Neural progenitor cell (in vitro differentiated cells): ENCODE results near the gene MANSC4. TPM values are rescaled to one million over a fixed set of nuclear protein-coding genes. Genes with fewer than 3 reads are reported as not detected.

Experiments
- DNase-seq: peaks from one replicate; pipeline ENCODE4 v3.0.0-alpha.2; 2016; ENCODE audit warnings: low spot score
- H2AFZ ChIP-seq: fragments of 200-600 bp; sonication (generic); replicated peaks from 2 replicates; pipeline ENCODE4 v1.6.1; 2016; ENCODE audit warnings: antibody characterized with exemption
- H3F3A ChIP-seq: fragments of 200-600 bp; sonication (generic); 2 replicates; pipeline ENCODE4 v1.6.1; 2016; ENCODE audit warnings: antibody characterized with exemption, low read depth
- H3K27ac ChIP-seq: fragments of 200-600 bp; sonication (generic); 2 replicates; pipeline ENCODE4 v1.5.1; 2016; ENCODE audit warnings: mild to moderate bottlenecking
- H3K27me3 ChIP-seq: fragments of 200-600 bp; sonication (generic); 2 replicates; pipeline ENCODE4 v1.6.1; 2016; ENCODE audit warnings: mild to moderate bottlenecking, moderate library complexity
- H3K36me3 ChIP-seq: fragments of 200-600 bp; sonication (generic); 2 replicates; pipeline ENCODE4 v1.5.1; 2016
- H3K4me1 ChIP-seq: fragments of 200-600 bp; sonication (generic); 2 replicates; pipeline ENCODE4 v1.6.1; 2016; ENCODE audit warnings: mixed run types
- H3K4me2 ChIP-seq: fragments of 200-600 bp; sonication (generic); 2 replicates; pipeline ENCODE4 v1.6.1; 2016
- H3K4me3 ChIP-seq: fragments of 200-600 bp; sonication (generic); 2 replicates; pipeline ENCODE4 v1.5.1; 2016
- H3K79me2 ChIP-seq: fragments of 200-600 bp; sonication (generic); 2 replicates; pipeline ENCODE4 v1.6.1; 2016; ENCODE audit warnings: low read depth
- H3K9ac ChIP-seq: fragments of 200-600 bp; sonication (generic); 2 replicates; pipeline ENCODE4 v1.6.1; 2016
- H3K9me3 ChIP-seq: fragments of 200-600 bp; sonication (generic); 2 replicates; pipeline ENCODE4 v1.5.1; 2016; ENCODE audit warnings: low read depth
- H4K20me1 ChIP-seq: fragments of 200-600 bp; sonication (generic); 2 replicates; pipeline ENCODE4 v1.6.1; 2016; ENCODE audit warnings: low read depth
- H3K27ac Mint-ChIP-seq: 3 replicates; pipeline ENCODE4 v1.8.0; 2021; ENCODE audit warnings: mixed read lengths
- H3K27me3 Mint-ChIP-seq: 2 replicates; pipeline ENCODE4 v1.8.0; 2022; ENCODE audit warnings: low read depth, mild to moderate bottlenecking, inconsistent platforms, moderate library complexity, mixed read lengths; ENCODE audit not compliant: insufficient read depth
- H3K36me3 Mint-ChIP-seq: 3 replicates; pipeline ENCODE4 v1.8.0; 2021; ENCODE audit warnings: mixed read lengths
- H3K4me1 Mint-ChIP-seq: 3 replicates; pipeline ENCODE4 v1.8.0; 2021; ENCODE audit warnings: mixed read lengths
- H3K4me3 Mint-ChIP-seq: 3 replicates; pipeline ENCODE4 v1.8.0; 2021; ENCODE audit warnings: mild to moderate bottlenecking, moderate library complexity, mixed read lengths
- H3K9me3 Mint-ChIP-seq: 3 replicates; pipeline ENCODE4 v1.8.0; 2020; ENCODE audit warnings: mixed read lengths
- CTCF ChIP-seq: fragments of 200-600 bp; sonication (generic); IDR thresholded peaks from 2 replicates; pipeline ENCODE4 v1.5.1; 2017; ENCODE audit warnings: antibody characterized with exemption, mild to moderate bottlenecking
- EZH2 ChIP-seq: fragments of 200-600 bp; sonication (generic); IDR thresholded peaks from 2 replicates; pipeline ENCODE4 v1.6.1; 2017; ENCODE audit warnings: antibody characterized with exemption, mild to moderate bottlenecking, moderate library complexity
- EZH2phosphoT487 ChIP-seq: fragments of 200-600 bp; sonication (generic); IDR thresholded peaks from 2 replicates; pipeline ENCODE4 v1.6.1; 2017; ENCODE audit warnings: antibody characterized with exemption
- total RNA-seq: library from RNA; depleted of rRNA; stranded (reverse); fragments of >200 nt; gene quantifications from 2 replicates; pipeline ENCODE4 v1.2.3, GENCODE V29; 2015; ENCODE audit warnings: low replicate concordance

MANSC4 gene
- total RNA-seq, 1 donor from 2014 or later, result not detected

DNA sequence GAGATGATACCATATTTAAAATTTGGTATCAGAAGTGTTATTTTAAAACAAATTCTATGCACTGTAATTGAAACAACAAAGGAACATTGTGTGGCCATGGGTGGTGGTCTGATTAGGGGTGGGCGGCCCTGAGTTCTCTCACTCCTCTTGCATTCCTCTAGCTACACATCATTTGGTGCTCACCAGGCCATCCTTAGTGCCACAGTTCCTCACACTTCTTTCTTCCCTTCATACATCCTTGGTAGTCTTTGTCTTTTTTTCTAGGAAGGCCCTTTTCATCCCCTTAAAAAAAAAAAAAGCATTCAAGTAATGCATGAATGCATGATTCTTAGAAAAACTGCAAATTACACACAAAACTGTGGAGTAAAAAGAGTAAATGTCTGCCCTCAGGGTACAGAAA lies 2.4 kb upstream of the MANSC4 start:
- Mint-ChIP-seq H3K27ac (no peak overlapping the region), H3K4me1 (peaks cover 36% of the 10 kb centered on the region), H3K36me3 (peaks cover 33% of the 10 kb centered on the region), H3K27me3 (peaks cover 2% of the 10 kb centered on the region), H3K9me3 (peaks cover 2% of the 10 kb centered on the region), H3K4me3 (peak overlapping the region; percentile 86)
- H3K4me1 ChIP-seq, result peaks cover 26% of the 10 kb centered on the region
- H3K9ac ChIP-seq, result no peak overlapping the region
- no peaks in the 10 kb centered on the region for H4K20me1 ChIP-seq
- no peaks in the 10 kb centered on the region for H3K27me3 ChIP-seq
- H3K4me2 ChIP-seq, result peak overlapping the region; percentile 93
- H3K36me3 ChIP-seq, result no peaks in the 10 kb centered on the region
- TF ChIP-seq EZH2 (no peak), EZH2phosphoT487 (no peak), CTCF (no peak)
- peaks cover 73% of the 10 kb centered on the region for H3K79me2 ChIP-seq
- peak overlapping the region; percentile 58 for H3K27ac ChIP-seq
- H2AFZ ChIP-seq, result no peak overlapping the region
- DNase-seq, result peak; percentile 18
- H3F3A ChIP-seq, result peaks cover 24% of the 10 kb centered on the region
- H3K9me3 ChIP-seq, result no peaks in the 10 kb centered on the region
- H3K4me3 ChIP-seq, result peak overlapping the region; percentile 82

DNA sequence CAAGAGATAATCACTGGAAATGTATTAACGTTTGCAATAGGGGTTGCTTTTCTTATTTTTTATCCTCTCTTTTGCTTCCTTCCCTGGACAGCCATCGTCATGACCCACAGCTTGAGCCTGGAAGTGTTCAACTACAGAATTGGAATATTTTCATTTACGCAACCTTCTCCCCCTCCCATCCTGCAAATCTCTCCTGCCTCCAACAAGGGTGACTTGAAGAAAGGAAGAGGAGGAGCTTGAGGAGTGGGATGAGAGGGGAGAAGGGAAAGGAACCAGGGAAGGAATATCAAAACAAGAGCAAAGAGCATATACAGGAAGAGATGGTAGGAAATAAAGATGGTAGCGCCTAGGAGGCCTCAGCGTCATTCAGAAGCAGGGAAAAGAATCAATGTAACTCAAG lies 1.6 kb upstream of the MANSC4 start:
- Histone ChIP-seq H4K20me1 (no peaks in the 10 kb centered on the region), H3K27me3 (no peaks in the 10 kb centered on the region), H3K4me3 (peak overlapping the region; percentile 82), H3K9ac (no peak overlapping the region), H2AFZ (no peak overlapping the region), H3K27ac (peak overlapping the region; percentile 48), H3K4me2 (peak overlapping the region; percentile 93), H3K4me1 (peaks cover 26% of the 10 kb centered on the region), H3F3A (peaks cover 24% of the 10 kb centered on the region), H3K36me3 (no peaks in the 10 kb centered on the region), H3K79me2 (peaks cover 65% of the 10 kb centered on the region), H3K9me3 (no peaks in the 10 kb centered on the region)
- peaks cover 32% of the 10 kb centered on the region for H3K36me3 Mint-ChIP-seq
- H3K27ac Mint-ChIP-seq, result peak overlapping the region; percentile 1
- no peak for DNase-seq
- peaks cover 2% of the 10 kb centered on the region for H3K9me3 Mint-ChIP-seq
- H3K27me3 Mint-ChIP-seq, result peaks cover 2% of the 10 kb centered on the region
- H3K4me1 Mint-ChIP-seq, result peaks cover 36% of the 10 kb centered on the region
- H3K4me3 Mint-ChIP-seq, result peak overlapping the region; percentile 86
- no peak for TF ChIP-seq EZH2phosphoT487
- TF ChIP-seq CTCF, result no peak
- TF ChIP-seq EZH2, result no peak

- Histone ChIP-seq H4K20me1 (no peaks in the 10 kb centered on the region), H3K27ac (peak overlapping the region; percentile 93), H2AFZ (peak overlapping the region; percentile 77), H3K9ac (peak overlapping the region; percentile 77), H3K79me2 (peaks cover 57% of the 10 kb centered on the region), H3K36me3 (no peaks in the 10 kb centered on the region), H3K4me2 (peak overlapping the region; percentile 93), H3K9me3 (no peaks in the 10 kb centered on the region), H3K4me1 (peaks cover 26% of the 10 kb centered on the region), H3F3A (peaks cover 24% of the 10 kb centered on the region), H3K27me3 (no peaks in the 10 kb centered on the region), H3K4me3 (peak overlapping the region; percentile 82)
- Mint-ChIP-seq H3K36me3 (peaks cover 26% of the 10 kb centered on the region), H3K9me3 (peaks cover 2% of the 10 kb centered on the region), H3K4me1 (peaks cover 36% of the 10 kb centered on the region), H3K27ac (peak overlapping the region; percentile 10), H3K4me3 (peak overlapping the region; percentile 86), H3K27me3 (peaks cover 2% of the 10 kb centered on the region)
- TF ChIP-seq EZH2phosphoT487 (no peak), EZH2 (no peak), CTCF (no peak)
- DNase-seq, result peak; percentile 41
Observed at GRCh38 chr12:27780612-27781408, 774 bp upstream of the MANSC4 start.
